Measurements from ENCODE around the gene LAX1.
"Not testable (repeated sequence)": the region's sequence is repeated elsewhere in the genome, so short reads cannot be mapped to it uniquely, and the experiment has no call there.

LAX1 gene

DNA sequence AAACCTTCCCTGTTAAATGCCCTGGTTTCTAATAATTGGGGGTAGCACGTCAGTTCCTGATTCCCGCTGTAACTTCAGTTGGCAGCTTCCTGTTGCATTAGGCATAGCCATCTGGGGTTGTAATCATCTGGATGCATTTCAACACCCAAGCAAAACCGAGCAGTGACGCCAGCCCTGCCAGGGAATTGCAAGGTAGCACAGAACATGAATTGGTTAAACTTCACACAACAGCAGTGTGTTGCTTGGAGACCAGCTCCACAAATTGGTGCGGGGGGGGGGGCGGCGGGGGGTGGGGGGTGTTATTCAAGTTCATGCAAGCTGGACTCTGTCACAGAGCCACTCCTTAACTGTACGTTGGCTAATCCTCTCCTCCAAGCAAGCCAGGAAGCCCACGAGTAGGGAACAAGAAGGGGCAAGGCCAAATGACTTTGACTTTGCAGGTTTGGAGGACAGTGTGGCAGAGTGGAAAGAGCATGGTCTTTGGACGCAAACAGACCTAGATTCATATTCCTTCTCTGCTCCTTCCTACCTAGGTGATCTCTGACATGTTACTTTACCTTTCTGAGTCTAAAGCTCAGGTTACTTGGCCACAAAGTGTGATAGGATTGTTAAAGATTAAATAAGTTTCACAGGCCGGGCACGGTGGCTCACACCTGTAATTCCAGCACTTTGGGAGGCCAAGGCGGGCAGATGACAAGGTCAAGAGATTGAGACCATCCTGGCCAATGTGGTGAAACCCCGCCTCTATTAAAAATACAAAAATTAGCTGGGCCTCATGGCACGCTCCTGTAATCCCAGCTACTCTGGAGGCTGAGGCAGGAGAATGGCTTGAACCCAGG lies 4.7 kb downstream of the LAX1 start:
- DNase-seq, result peak; percentile 46

DNA sequence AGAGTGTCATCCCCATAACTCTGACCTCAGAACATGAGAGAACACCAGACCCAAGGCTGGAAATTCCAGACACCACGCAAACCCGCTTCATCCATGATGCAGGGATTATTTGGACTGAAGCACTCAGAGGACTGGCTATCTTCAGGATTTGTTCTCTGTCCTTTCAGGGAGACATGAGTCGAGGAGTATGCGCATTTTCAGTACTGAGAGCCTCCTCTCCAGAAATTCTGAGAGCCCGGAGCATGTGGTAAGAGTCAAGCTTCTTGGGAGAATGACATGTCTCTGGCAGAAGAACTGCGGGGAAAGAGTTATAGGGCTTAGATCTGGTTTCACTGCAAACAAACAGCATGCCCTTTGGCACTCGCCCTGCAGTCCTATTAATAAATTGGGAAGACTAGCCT lies 6.9 kb downstream of the LAX1 start:
- no peak for DNase-seq

GRCh38 chr1:203772836-203773235 lies 7.9 kb downstream of the LAX1 start:
- no peak for DNase-seq

- DNase-seq, result no peak
Observed at GRCh38 chr1:203776636-203777035, 11.7 kb downstream of the LAX1 start.

- no peak for DNase-seq
Observed at GRCh38 chr1:203777596-203777995, 12.6 kb downstream of the LAX1 start.

- DNase-seq, result no peak
Observed at GRCh38 chr1:203778146-203778545, 13.2 kb downstream of the LAX1 start.

GRCh38 chr1:203778789-203779188 lies 13.8 kb downstream of the LAX1 start:
- DNase-seq, result no peak

DNA sequence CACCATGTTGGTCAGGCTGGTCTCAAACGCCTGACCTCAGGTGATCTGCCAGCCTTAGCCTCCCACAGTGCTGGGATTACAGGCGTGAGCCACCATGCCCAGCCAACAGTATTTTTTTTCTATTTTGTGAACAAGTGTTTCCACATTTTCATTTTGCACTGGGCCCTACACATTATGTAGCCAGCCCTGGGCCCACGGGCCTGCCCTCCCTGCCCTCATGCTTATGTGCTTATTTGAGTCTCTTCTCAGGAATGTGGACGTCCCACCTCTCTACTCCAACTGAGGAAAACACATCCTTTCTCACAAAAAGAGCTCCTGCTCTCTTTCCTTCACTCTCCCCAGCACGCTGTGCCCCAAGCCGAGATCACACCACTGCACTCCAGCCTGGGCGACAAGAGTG lies 17.0 kb downstream of the LAX1 start:
- DNase-seq, result no peak

DNA sequence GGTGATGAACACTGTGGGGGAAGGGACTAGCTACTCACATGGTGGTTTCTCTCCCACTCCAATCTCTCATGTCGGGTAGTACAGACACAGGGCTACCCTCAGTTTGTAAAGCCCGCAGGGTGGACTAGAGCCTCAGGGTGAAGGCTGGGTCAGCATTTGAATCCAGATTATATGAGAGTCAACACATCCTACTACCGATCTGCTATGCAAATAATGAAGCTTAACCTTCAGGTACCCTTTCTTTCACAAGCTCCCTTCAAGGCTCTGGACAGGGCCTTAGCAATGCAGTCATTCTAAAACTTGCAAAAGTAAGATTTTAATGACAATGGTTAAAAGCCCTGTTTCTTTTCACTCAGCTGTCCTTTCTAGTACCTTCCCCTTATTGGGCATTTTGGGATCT lies 25.0 kb downstream of the LAX1 start:
- no peak for DNase-seq

DNA sequence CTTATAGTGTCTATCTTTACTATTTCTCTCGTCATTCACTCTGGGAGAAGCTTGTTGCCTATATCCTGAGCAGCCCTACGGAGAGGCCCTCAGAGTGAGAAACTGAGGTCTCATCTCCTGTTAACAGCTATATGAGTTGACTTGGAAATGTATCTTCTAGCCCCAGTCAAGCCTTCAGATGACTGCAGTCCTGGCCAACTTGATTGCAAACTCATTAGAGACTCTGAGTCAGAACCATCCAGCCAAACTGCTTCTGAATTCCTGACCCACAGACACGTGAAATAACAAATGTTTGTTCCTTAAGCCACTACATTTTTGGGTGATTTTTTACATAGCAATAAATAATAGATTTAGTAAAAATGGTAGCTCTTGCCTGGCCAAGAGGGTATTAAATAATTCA lies 26.5 kb downstream of the LAX1 start:
- DNase-seq, result no peak

GRCh38 chr1:203792486-203792885 lies 27.5 kb downstream of the LAX1 start:
- no peak for DNase-seq

DNA sequence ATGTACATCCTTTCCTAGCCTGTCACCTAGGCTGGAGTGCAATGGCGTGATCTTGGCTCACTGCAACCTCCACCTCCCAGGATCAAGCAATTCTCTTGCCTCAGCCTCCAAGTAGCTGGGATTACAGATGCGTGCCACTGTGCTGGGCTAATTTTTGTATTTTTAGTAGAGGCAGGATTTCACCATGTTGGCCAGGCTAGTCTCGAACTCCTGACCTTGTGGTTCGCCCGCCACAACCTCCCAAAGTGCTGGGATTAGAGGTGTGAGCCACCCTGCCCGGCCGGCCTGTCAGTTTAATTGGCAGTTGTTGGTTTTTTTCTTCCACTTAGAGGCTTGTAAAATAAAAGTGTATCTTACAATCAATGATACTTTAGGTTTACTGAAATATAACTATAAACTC lies 28.6 kb downstream of the LAX1 start:
- DNase-seq, result not testable (repeated sequence)

DNA sequence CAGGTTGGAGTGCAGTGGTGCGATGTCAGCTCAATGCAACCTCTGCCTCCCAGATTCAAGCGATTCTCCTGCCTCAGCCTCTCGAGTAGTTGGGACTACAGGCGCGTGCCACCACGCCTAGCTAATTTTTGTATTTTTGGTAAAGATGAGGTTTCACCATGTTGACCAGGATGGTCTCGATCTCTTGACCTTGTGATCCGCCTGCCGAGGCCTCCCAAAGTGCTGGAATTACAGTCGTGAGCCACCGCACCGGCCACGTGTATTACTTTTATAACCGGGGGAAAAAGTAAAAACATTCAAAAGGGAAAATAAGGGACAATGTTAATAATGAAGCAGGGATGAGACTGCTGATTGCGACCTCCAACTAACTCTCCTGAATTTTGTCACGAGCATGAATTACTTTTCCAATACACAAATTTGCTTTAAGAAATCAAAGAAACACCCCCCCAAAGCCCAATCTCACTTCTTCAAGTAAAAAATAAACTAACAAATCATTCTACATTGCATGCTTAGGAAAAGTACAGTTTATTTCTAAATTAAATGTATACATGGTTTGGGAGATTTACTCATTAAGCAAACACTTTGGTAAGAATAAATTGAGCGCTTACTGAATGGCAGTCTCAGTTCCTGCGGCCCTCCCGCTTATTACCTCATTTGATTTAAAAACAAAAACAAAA lies 29.9 kb downstream of the LAX1 start:
- no peak for DNase-seq

GRCh38 chr1:203795441-203796235 lies 30.7 kb downstream of the LAX1 start, which contains the start of the genes ZBED6 and ZC3H11A:
Gene ZBED6, plus strand, starts transcription at chr1:203795623. Its CDS starts 1,900 bp downstream, at chr1:203797523.
Gene ZC3H11A, plus strand, starts transcription at chr1:203795623. Its CDS starts 21,448 bp downstream, at chr1:203817071.
- peak; percentile 98 for DNase-seq

GRCh38 chr1:203796236-203796605 lies 31.2 kb downstream of the LAX1 start:
- DNase-seq, result no peak

- no peak for DNase-seq
Observed at GRCh38 chr1:203797216-203797615, 32.2 kb downstream of the LAX1 start.

DNA sequence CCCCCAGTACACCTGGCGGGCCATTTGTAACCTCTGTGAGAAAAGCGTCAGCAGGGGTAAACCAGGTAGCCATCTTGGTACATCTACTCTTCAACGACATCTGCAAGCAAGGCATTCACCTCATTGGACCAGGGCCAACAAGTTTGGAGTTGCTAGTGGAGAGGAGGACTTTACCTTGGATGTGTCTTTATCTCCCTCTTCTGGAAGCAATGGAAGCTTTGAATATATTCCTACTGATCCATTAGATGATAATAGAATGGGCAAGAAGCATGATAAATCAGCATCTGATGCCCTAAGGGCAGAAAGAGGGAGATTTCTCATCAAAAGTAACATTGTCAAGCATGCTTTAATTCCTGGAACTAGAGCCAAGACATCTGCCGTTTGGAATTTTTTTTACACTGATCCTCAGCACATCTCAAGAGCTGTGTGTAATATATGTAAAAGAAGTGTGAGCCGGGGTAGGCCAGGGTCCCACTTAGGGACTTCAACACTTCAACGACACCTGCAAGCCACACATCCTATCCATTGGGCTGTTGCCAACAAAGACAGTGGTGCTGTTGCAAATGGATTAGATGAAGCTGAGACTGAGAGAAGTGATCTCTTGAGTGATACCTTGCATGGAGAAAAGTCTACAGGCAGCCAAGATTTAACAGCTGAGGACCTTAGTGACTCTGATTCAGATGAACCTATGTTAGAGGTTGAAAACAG lies 33.1 kb downstream of the LAX1 start:
- no peak for DNase-seq

GRCh38 chr1:203799157-203799556 lies 34.2 kb downstream of the LAX1 start:
- DNase-seq, result no peak

- no peak for DNase-seq
Observed at GRCh38 chr1:203799971-203800370, 35.0 kb downstream of the LAX1 start.

GRCh38 chr1:203805689-203806088 lies 40.7 kb downstream of the LAX1 start:
- no peak for DNase-seq

- DNase-seq, result no peak
Observed at GRCh38 chr1:203807196-203807595, 42.2 kb downstream of the LAX1 start.

DNA sequence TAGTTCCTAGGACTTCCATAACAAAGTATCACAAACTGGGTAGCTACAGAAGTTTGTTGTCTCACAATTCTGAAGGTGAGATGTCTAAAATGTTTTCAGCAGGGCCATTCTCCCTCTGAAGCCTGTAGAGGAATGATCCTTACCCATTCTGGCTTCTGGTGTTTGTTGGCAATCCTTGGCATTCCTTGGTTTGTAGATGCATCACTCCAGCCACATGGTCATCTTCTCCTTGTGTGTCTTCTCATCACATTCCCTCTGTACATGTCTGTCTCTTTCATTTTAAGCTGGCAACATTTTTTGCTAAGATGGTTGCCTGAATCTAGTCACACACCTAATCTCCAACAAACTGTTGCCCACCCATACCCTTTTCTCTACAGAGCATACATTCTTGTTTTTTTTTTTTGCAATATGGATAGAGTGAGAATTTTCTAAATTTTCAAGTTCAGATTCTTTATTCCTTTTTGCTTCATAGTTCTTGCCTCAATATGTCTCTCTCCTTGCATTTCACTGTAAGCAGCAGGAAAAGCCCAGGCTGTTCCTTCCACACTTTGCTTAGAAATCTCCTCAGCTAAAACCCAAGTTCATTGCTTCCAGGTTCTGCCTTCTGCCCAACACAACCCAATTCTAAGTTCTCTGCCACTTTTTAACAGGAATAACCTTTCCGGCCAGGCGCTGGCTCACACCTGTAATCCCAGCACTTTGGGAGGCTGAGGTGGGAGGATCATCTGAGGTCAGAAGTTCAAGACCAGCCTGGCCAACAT lies 48.8 kb downstream of the LAX1 start:
- DNase-seq, result no peak

Data from NCI-H2107 (cell line).